ENCODE measurements around the gene KIN. TPM values are rescaled to one million over a fixed set of nuclear protein-coding genes. Genes with fewer than 3 reads are reported as not detected.

The KIN gene
- total and polyA plus RNA-seq, 2 of the 4 experiments (the other 2 are of a cell fraction), result 3.0 to 6.4 TPM

DNA sequence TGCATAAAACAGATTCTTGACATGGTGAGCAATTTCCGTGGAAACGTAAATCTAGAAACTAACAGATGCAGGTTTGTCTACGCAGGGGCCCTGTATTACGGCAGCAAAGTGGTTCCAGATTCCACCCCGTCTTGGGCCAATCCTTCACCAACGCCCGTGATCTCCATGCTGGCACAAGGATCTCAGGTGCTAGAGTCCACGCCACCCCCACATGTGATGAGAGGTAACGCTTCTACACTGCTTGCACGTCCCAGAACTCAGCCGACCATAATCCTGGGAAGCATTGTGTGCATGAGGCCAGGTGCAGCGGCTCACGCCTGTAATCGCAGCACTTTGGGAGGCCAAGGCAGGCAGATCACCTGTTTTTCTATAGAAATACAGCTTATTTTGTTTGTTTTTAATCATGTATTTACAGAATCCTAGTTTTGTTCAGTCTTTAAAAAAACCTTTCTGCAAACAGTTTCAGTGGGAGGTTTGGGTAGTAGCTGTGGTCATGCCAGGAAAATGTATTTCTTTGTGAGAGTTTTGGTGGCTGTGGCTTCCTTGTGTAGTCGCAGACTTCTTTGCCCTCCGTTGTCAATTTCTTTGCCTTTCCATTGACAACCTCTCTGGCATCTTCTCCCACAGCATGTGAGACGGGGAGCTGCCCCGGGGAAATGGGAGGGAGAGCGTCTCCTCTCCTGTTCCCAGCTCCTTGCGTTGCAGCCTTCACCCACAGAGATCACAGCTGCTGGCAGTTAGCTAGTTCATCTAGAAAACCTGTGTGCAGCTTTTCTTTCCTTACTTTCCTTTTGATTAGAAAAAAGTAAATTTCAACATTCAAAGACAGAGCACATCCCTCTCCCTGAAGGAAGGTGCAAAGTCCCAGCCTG, 49.0 kb downstream of the KIN start:
- CTCF ChIA-PET, result no interaction called here
- H4K20me1 ChIP-seq (ENCODE audit: insufficient read depth, low read length), result no peaks in the 10 kb centered on the region

More for the DNA sequence above, 49.0 kb downstream of the KIN start:
- dilution Hi-C loops (cut with HindIII; ENCODE audit: low sequenced_read_pairs, unreplicated experiment), result no loop called here
- Histone ChIP-seq H2BK20ac (ENCODE audit: low read depth, low read length) (no peak overlapping the region), H3K14ac (replicated peaks; ENCODE audit: low read depth, low read length) (no peak overlapping the region), H3K4me1 (ENCODE audit: control insufficient read depth, insufficient read depth, low read length) (no peaks in the 10 kb centered on the region), H3K36me3 (ENCODE audit: control insufficient read depth, insufficient read depth, low read length) (no peaks in the 10 kb centered on the region), H3K27me3 (ENCODE audit: control insufficient read depth, insufficient read depth, low read length) (no peaks in the 10 kb centered on the region; the same call in 1 of the 2 replicates), H3K4me2 (ENCODE audit: low read depth, low read length) (no peak overlapping the region), H2BK120ac (ENCODE audit: low read depth, low read length) (no peak overlapping the region), H4K8ac (ENCODE audit: low read depth in 2 of 2, low read length in 2 of 2) (no peak overlapping the region), H3K9me1 (ENCODE audit: insufficient read depth, low read length) (no peaks in the 10 kb centered on the region), H3K4ac (ENCODE audit: low read depth, low read length) (no peak overlapping the region), H4K91ac (ENCODE audit: insufficient read depth, low read depth, low read length) (no peak overlapping the region), H2AK9ac (replicated peaks; ENCODE audit: low read depth, low read length, poor library complexity) (no peak overlapping the region), H3K9ac (ENCODE audit: low read depth, low read length) (no peak overlapping the region), H3K9me3 (ENCODE audit: control insufficient read depth, insufficient read depth, low read length) (no peaks in the 10 kb centered on the region), H3K56ac (ENCODE audit: extremely low read depth, insufficient read depth, low read length) (no peak overlapping the region), H3K79me1 (ENCODE audit: low read depth in 1 of 2, low read length in 2 of 2) (no peaks in the 10 kb centered on the region), H2AK5ac (ENCODE audit: low read depth, low read length) (no peak overlapping the region), H3K18ac (ENCODE audit: low read depth, low read length) (no peak overlapping the region), H4K5ac (ENCODE audit: low read depth, low read length) (no peak overlapping the region), H3K4me3 (ENCODE audit: insufficient read depth, low read depth, low read length) (no peak overlapping the region), H3K23ac (ENCODE audit: low read depth, low read length) (no peak overlapping the region), H2AFZ (replicated peaks; ENCODE audit: low read length, poor library complexity) (no peak overlapping the region), H2BK15ac (ENCODE audit: low read depth, low read length) (no peak overlapping the region), H3K27ac (ENCODE audit: insufficient read depth, low read length) (no peak overlapping the region), H2BK5ac (ENCODE audit: low read depth, low read length, poor library complexity, severe bottlenecking) (no peak overlapping the region)
- intact Hi-C loops (cut with micrococcal nuclease), result no loop called here
- DNase-seq (no peak), ATAC-seq (ENCODE audit: low read depth) (no peak)
- no peak for TF ChIP-seq RAD21 (IDR thresholded peaks at IDR 0.05; ENCODE audit: low read length)
- TF ChIP-seq, protein P1, sequence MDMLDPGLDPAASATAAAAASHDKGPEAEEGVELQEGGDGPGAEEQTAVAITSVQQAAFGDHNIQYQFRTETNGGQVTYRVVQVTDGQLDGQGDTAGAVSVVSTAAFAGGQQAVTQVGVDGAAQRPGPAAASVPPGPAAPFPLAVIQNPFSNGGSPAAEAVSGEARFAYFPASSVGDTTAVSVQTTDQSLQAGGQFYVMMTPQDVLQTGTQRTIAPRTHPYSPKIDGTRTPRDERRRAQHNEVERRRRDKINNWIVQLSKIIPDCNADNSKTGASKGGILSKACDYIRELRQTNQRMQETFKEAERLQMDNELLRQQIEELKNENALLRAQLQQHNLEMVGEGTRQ (IDR thresholded peaks at IDR 0.05; ENCODE audit: low read depth, low read length), result no peak
- TF ChIP-seq CEBPB (IDR thresholded peaks at IDR 0.05; ENCODE audit: low read depth, low read length), result no peak
- TF ChIP-seq MXI1 (IDR thresholded peaks at IDR 0.05; ENCODE audit: borderline replicate concordance, low read depth, low read length), result no peak
- TF ChIP-seq MAZ (IDR thresholded peaks at IDR 0.05; ENCODE audit: borderline replicate concordance, low read depth, low read length), result no peak
- TF ChIP-seq, protein P2, sequence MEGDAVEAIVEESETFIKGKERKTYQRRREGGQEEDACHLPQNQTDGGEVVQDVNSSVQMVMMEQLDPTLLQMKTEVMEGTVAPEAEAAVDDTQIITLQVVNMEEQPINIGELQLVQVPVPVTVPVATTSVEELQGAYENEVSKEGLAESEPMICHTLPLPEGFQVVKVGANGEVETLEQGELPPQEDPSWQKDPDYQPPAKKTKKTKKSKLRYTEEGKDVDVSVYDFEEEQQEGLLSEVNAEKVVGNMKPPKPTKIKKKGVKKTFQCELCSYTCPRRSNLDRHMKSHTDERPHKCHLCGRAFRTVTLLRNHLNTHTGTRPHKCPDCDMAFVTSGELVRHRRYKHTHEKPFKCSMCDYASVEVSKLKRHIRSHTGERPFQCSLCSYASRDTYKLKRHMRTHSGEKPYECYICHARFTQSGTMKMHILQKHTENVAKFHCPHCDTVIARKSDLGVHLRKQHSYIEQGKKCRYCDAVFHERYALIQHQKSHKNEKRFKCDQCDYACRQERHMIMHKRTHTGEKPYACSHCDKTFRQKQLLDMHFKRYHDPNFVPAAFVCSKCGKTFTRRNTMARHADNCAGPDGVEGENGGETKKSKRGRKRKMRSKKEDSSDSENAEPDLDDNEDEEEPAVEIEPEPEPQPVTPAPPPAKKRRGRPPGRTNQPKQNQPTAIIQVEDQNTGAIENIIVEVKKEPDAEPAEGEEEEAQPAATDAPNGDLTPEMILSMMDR (conservative IDR thresholded peaks at IDR 0.05; ENCODE audit: low read depth, low read length), result no peak
- no TSS peak for BruUV-seq (replicated peaks)
- POLR2A ChIA-PET (ENCODE audit: unreplicated experiment), result no interaction called here
- in situ Hi-C loops (cut with MboI; ENCODE audit: low sequenced_read_pairs), result no loop called here
- WGBS, 2 experiments (ENCODE audit: extremely low coverage in 2 of 2, insufficient read length in 1 of 2), result 91% methylated on average over 4 of the region's 20 CpGs; no CpG with 5 or more reads in 1 of the 2 experiments

Data from IMR-90 (cell line).